Measurements from ENCODE around the gene IL1B.

DNA sequence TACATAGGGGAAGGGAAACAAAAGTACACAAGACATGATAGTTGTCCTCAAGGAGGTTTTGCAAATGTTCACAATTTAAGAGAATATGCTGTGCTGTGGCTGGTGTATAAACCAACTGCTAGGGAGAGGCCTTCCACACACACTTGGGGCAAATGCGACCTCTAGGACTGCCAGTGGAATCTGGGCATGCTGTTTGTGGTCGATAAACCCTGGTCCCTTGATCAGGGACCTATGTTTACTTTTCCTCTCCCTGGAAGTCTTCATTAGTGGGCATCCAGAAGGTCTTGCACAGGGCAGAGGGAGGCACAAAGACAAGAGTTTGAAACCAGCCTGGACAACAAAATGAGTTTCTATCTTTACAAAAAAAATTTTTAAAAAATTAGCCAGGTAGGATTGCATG lies 7.3 kb upstream of the IL1B start:
- TF ChIP-seq, protein P1, sequence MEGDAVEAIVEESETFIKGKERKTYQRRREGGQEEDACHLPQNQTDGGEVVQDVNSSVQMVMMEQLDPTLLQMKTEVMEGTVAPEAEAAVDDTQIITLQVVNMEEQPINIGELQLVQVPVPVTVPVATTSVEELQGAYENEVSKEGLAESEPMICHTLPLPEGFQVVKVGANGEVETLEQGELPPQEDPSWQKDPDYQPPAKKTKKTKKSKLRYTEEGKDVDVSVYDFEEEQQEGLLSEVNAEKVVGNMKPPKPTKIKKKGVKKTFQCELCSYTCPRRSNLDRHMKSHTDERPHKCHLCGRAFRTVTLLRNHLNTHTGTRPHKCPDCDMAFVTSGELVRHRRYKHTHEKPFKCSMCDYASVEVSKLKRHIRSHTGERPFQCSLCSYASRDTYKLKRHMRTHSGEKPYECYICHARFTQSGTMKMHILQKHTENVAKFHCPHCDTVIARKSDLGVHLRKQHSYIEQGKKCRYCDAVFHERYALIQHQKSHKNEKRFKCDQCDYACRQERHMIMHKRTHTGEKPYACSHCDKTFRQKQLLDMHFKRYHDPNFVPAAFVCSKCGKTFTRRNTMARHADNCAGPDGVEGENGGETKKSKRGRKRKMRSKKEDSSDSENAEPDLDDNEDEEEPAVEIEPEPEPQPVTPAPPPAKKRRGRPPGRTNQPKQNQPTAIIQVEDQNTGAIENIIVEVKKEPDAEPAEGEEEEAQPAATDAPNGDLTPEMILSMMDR (IDR thresholded peaks at IDR 0.05): no peak
- TF ChIP-seq POLR2A (IDR thresholded peaks at IDR 0.05): no peak

Data from uterus (tissue), 2 donors.